H1 (cell line): ENCODE data around the gene DCDC2C.

ENCODE experiments used
- ASH2L ChIP-seq: fragments of 200-600, 300-600 bp; sonication (generic); IDR thresholded peaks from one replicate; pipeline ENCODE4 v1.7.1; 2017; ENCODE audit warnings: low read length
- BRCA1 ChIP-seq: IDR thresholded peaks from 2 replicates; pipeline ENCODE4 v1.6.1; 2012; ENCODE audit warnings: low read depth, low read length, improper control_type of control experiment
- CBX8 ChIP-seq: fragments of 300-800, 300-1000 bp; sonication (generic); IDR thresholded peaks from 2 replicates; pipeline ENCODE4 v1.7.1; 2016; ENCODE audit warnings: low read depth, low read length, borderline replicate concordance
- CHD2 ChIP-seq: IDR thresholded peaks from 2 replicates; pipeline ENCODE4 v1.6.1; 2012; ENCODE audit warnings: low read length, improper control_type of control experiment
- EZH2 ChIP-seq: fragments of 200-600 bp; sonication (generic); IDR thresholded peaks from 2 replicates; pipeline ENCODE4 v1.7.1; 2012; ENCODE audit warnings: low read depth, mild to moderate bottlenecking, moderate library complexity, low read length, inconsistent platforms; ENCODE audit not compliant: severe bottlenecking
- JUND ChIP-seq: IDR thresholded peaks from 2 replicates; pipeline ENCODE4 v1.6.1; 2011; ENCODE audit warnings: mild to moderate bottlenecking, improper control_type of control experiment, low read length
- KDM1A ChIP-seq: fragments of 200-600, 300-600 bp; sonication (generic); IDR thresholded peaks from 2 replicates; pipeline ENCODE4 v1.7.1; 2016; ENCODE audit warnings: mild to moderate bottlenecking, low read length, borderline replicate concordance
- MAX ChIP-seq: IDR thresholded peaks from 2 replicates; pipeline ENCODE4 v1.6.1; 2012; ENCODE audit warnings: inconsistent platforms
- POLR2A ChIP-seq, 2 experiments: IDR thresholded peaks; 1 replicate in 1 of 2; 2 replicates in 1 of 2; pipeline ENCODE4 v1.6.1; 2011; ENCODE audit warnings: low read depth in 2 of 2, low read length in 2 of 2, mild to moderate bottlenecking in 2 of 2; ENCODE audit errors: control extremely low read depth in 1 of 2
- POU5F1 ChIP-seq: IDR thresholded peaks from 2 replicates; pipeline ENCODE4 v1.6.1; 2011; ENCODE audit warnings: low read depth, mild to moderate bottlenecking, low read length, moderate library complexity
- RAD21 ChIP-seq, 2 experiments: IDR thresholded peaks in 1 of 2; conservative IDR thresholded peaks in 1 of 2; 2 replicates each; pipeline ENCODE4 v1.6.1; 2011; ENCODE audit warnings: low read depth in 2 of 2, low read length in 2 of 2, improper control_type of control experiment in 1 of 2, inconsistent platforms in 1 of 2, mild to moderate bottlenecking in 1 of 2, moderate library complexity in 1 of 2
- SP1 ChIP-seq: IDR thresholded peaks from 2 replicates; pipeline ENCODE4 v1.6.1; 2011; ENCODE audit warnings: low read depth, low read length
- TF ChIP-seq, protein P1 (sequence below), 3 experiments: IDR thresholded peaks; 1 replicate in 2 of 3; 2 replicates in 1 of 3; pipeline versions ENCODE4 v1.5.1 to v1.6.1; 2011; ENCODE audit warnings: low read length in 3 of 3, mild to moderate bottlenecking in 3 of 3, inconsistent platforms in 2 of 3, low read depth in 1 of 3, moderate library complexity in 1 of 3; ENCODE audit not compliant: insufficient read depth in 1 of 3; ENCODE audit errors: control extremely low read depth in 1 of 3
- TF ChIP-seq, protein P2 (sequence below): IDR thresholded peaks from 2 replicates; pipeline ENCODE4 v1.6.1; 2011; ENCODE audit warnings: low read length, improper control_type of control experiment

DNA sequence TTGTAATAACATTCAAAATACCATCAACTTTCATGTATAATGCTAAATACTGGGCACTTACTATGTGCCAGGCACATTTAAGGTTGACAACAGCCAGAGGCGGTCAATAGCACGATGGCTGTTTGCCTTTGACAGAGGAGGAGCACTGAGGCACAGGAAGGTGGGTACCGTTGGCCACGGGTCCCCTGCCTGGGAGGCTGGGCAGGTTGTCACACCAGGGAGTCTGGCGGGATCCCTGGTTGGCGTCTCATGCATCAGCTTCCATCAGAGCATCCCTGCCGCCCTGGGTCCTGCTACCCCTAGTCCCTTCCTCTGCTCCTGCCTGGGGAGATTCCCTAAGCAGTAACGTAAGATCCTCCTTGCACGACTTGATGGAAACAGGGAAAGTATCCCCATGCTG lies 25.9 kb upstream of the DCDC2C start:
- TF ChIP-seq CHD2, result no peak
- no peak for TF ChIP-seq POLR2A (IDR thresholded peaks at IDR 0.05; ENCODE audit: control extremely low read depth in 1 of 2, low read depth in 2 of 2, low read length in 2 of 2)
- no peak for TF ChIP-seq CBX8
- TF ChIP-seq, protein P1, sequence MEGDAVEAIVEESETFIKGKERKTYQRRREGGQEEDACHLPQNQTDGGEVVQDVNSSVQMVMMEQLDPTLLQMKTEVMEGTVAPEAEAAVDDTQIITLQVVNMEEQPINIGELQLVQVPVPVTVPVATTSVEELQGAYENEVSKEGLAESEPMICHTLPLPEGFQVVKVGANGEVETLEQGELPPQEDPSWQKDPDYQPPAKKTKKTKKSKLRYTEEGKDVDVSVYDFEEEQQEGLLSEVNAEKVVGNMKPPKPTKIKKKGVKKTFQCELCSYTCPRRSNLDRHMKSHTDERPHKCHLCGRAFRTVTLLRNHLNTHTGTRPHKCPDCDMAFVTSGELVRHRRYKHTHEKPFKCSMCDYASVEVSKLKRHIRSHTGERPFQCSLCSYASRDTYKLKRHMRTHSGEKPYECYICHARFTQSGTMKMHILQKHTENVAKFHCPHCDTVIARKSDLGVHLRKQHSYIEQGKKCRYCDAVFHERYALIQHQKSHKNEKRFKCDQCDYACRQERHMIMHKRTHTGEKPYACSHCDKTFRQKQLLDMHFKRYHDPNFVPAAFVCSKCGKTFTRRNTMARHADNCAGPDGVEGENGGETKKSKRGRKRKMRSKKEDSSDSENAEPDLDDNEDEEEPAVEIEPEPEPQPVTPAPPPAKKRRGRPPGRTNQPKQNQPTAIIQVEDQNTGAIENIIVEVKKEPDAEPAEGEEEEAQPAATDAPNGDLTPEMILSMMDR (IDR thresholded peaks at IDR 0.05; ENCODE audit: control extremely low read depth in 1 of 3, insufficient read depth in 1 of 3, low read depth in 1 of 3, low read length in 3 of 3), result no peak
- TF ChIP-seq SP1, result no peak
- TF ChIP-seq ASH2L, result no peak
- TF ChIP-seq BRCA1, result no peak
- no peak for TF ChIP-seq RAD21 (IDR thresholded peaks at IDR 0.05 in 1 of 2, conservative IDR thresholded peaks at IDR 0.05 in 1 of 2; ENCODE audit: low read depth in 2 of 2, low read length in 2 of 2)
- TF ChIP-seq, protein P2, sequence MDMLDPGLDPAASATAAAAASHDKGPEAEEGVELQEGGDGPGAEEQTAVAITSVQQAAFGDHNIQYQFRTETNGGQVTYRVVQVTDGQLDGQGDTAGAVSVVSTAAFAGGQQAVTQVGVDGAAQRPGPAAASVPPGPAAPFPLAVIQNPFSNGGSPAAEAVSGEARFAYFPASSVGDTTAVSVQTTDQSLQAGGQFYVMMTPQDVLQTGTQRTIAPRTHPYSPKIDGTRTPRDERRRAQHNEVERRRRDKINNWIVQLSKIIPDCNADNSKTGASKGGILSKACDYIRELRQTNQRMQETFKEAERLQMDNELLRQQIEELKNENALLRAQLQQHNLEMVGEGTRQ, result no peak
- TF ChIP-seq JUND, result no peak
- TF ChIP-seq MAX, result no peak
- TF ChIP-seq EZH2, result no peak
- TF ChIP-seq POU5F1, result no peak
- TF ChIP-seq KDM1A, result no peak
